ENCODE results near the gene ERICH4.

DNA sequence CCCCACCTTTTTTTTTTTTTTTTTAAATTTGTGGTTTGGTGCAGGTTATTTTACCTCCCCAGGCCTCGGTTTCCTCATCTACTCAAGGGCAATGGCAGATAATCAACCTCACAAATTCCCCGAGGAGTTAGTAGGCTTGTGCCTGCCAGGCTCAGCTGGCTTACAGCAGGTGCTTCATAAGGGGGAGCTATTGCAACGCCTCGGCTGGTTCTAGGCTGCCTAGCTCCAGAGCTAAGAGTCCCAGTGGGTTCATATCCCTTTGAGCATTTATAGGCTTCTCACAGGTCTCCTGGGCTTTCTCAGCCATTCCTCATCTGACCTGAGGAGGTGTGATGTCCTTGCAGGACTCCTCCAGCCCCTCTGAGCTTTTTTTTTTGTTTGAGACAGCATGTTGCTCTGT is 34.7 kb upstream of the ERICH4 start:
- TF ChIP-seq CTCF (IDR thresholded peaks at IDR 0.05; ENCODE audit: low read length) (no peak), EZH2 (IDR thresholded peaks at IDR 0.05; ENCODE audit: borderline replicate concordance, low read length) (no peak)
